Liver (tissue), 9 donors: ENCODE measurements around the gene NKAPL. TPM values are rescaled to one million over a fixed set of nuclear protein-coding genes. Genes with fewer than 3 reads are reported as not detected.

Experiments used
- DNase-seq: peaks from one replicate; pipeline ENCODE4 v3.0.0-alpha.2; 2017; ENCODE audit warnings: low spot score
- H3K27ac ChIP-seq, 2 donors: one replicate each; pipeline ENCODE4 v1.7.0; 2013; ENCODE audit warnings: inconsistent platforms in 2 of 2, low read length in 2 of 2, control low read depth in 1 of 2, low read depth in 1 of 2, mild to moderate bottlenecking in 1 of 2
- H3K27me3 ChIP-seq, 4 donors: one replicate each; pipeline versions ENCODE4 v1.6.1 to v1.7.0; 2013; ENCODE audit warnings: low read length in 3 of 4, inconsistent platforms in 1 of 4, mild to moderate bottlenecking in 1 of 4, moderate library complexity in 1 of 4; ENCODE audit not compliant: control insufficient read depth in 4 of 4, insufficient read depth in 4 of 4
- H3K36me3 ChIP-seq, 4 donors: one replicate each; pipeline versions ENCODE4 v1.6.1 to v1.7.0; 2013; ENCODE audit warnings: low read length in 3 of 4, mild to moderate bottlenecking in 3 of 4, low read depth in 1 of 4, moderate library complexity in 1 of 4; ENCODE audit not compliant: control insufficient read depth in 4 of 4, insufficient read depth in 3 of 4
- H3K4me1 ChIP-seq, 4 donors: one replicate each; pipeline versions ENCODE4 v1.6.1 to v1.7.0; 2013; ENCODE audit warnings: low read length in 3 of 4, mild to moderate bottlenecking in 3 of 4, moderate library complexity in 1 of 4; ENCODE audit not compliant: control insufficient read depth in 4 of 4, insufficient read depth in 4 of 4
- H3K4me3 ChIP-seq, 3 donors: one replicate each; pipeline versions ENCODE4 v1.6.1 to v1.7.0; 2013; ENCODE audit warnings: low read length in 3 of 3, control low read depth in 1 of 3, low read depth in 1 of 3, mild to moderate bottlenecking in 1 of 3
- H3K9ac ChIP-seq, 2 donors: one replicate each; pipeline ENCODE4 v1.7.0; 2013; ENCODE audit warnings: low read length in 2 of 2, mild to moderate bottlenecking in 2 of 2, moderate library complexity in 2 of 2, control low read depth in 1 of 2, low read depth in 1 of 2
- H3K9me3 ChIP-seq, 4 donors: one replicate each; pipeline versions ENCODE4 v1.6.1 to v1.7.0; 2013; ENCODE audit warnings: low read length in 3 of 4; ENCODE audit not compliant: control insufficient read depth in 4 of 4
- EGR1 ChIP-seq, 2 donors: IDR thresholded peaks; 2 replicates each; pipeline ENCODE4 v1.6.1; 2016 to 2018; ENCODE audit warnings: antibody characterized with exemption in 2 of 2, low read depth in 2 of 2
- FOXA1 ChIP-seq: IDR thresholded peaks from 2 replicates; pipeline ENCODE4 v1.6.1; 2016; ENCODE audit warnings: antibody characterized with exemption
- FOXA2 ChIP-seq: IDR thresholded peaks from 2 replicates; pipeline ENCODE4 v1.6.1; 2016; ENCODE audit warnings: antibody characterized with exemption
- GABPA ChIP-seq, 2 donors: IDR thresholded peaks in 1 of 2; conservative IDR thresholded peaks in 1 of 2; 2 replicates each; pipeline ENCODE4 v1.6.1; 2016; ENCODE audit warnings: antibody characterized with exemption in 2 of 2, mild to moderate bottlenecking in 1 of 2, moderate library complexity in 1 of 2
- HNF4A ChIP-seq, 2 donors: conservative IDR thresholded peaks; 2 replicates each; pipeline ENCODE4 v1.6.1; 2016; ENCODE audit warnings: antibody characterized with exemption in 2 of 2, mild to moderate bottlenecking in 2 of 2
- HNF4G ChIP-seq: IDR thresholded peaks from 2 replicates; pipeline ENCODE4 v1.6.1; 2016; ENCODE audit warnings: antibody characterized with exemption
- JUND ChIP-seq, 2 donors: IDR thresholded peaks; 2 replicates each; pipeline ENCODE4 v1.6.1; 2016; ENCODE audit warnings: antibody characterized with exemption in 2 of 2
- NR2F2 ChIP-seq: IDR thresholded peaks from 2 replicates; pipeline ENCODE4 v1.6.1; 2016; ENCODE audit warnings: antibody characterized with exemption
- RAD21 ChIP-seq, 2 donors: IDR thresholded peaks; 2 replicates each; pipeline ENCODE4 v1.6.1; 2016; ENCODE audit warnings: antibody characterized with exemption in 2 of 2, mild to moderate bottlenecking in 2 of 2
- RXRA ChIP-seq, 2 donors: IDR thresholded peaks; 2 replicates each; pipeline ENCODE4 v1.6.1; 2017 to 2018; ENCODE audit warnings: antibody characterized with exemption in 2 of 2, mild to moderate bottlenecking in 1 of 2
- SP1 ChIP-seq: IDR thresholded peaks from 2 replicates; pipeline ENCODE4 v1.6.1; 2018; ENCODE audit warnings: antibody characterized with exemption, mild to moderate bottlenecking
- TAF1 ChIP-seq: conservative IDR thresholded peaks from 2 replicates; pipeline ENCODE4 v1.6.1; 2016; ENCODE audit warnings: antibody characterized with exemption, mild to moderate bottlenecking
- YY1 ChIP-seq: IDR thresholded peaks from 2 replicates; pipeline ENCODE4 v1.6.1; 2016; ENCODE audit warnings: antibody characterized with exemption, mild to moderate bottlenecking
- WGBS: extraction: QIAGEN DNeasy Blood & Tissue Kit; methylation state at CpG from one replicate; pipeline ENCODE4 v1.1.7; 2013; 5-methylcytosine and 5-hydroxymethylcytosine counted together
- polyA plus RNA-seq, 2 donors: library from polyadenylated mRNA; stranded (reverse) in 1 of 2; unstranded in 1 of 2; fragments of 200-250 nt in 1 of 2; fragments of >200 nt in 1 of 2; fragmentation: Nextera tagmentation in 1 of 2; extraction: Ambion mirVana in 1 of 2; gene quantifications; one replicate each; pipeline versions ENCODE4 v1.2.1 to v1.2.3, GENCODE V29; 2013 to 2015
- total RNA-seq, 2 donors: library from RNA; depleted of rRNA; stranded (reverse); fragments of >200 nt; gene quantifications; one replicate each; pipeline ENCODE4 v1.2.3, GENCODE V29; 2014
- TF ChIP-seq, protein P1 (sequence below): fragments of 150-350 bp; IDR thresholded peaks from 2 replicates; pipeline ENCODE4 v1.5.1; 2017; ENCODE audit warnings: improper control_type of control experiment, low read depth, low read length; ENCODE audit not compliant: missing input control
- TF ChIP-seq, protein P2 (sequence below): IDR thresholded peaks from 2 replicates; pipeline ENCODE4 v1.6.1; 2016; ENCODE audit warnings: antibody characterized with exemption, mild to moderate bottlenecking
- TF ChIP-seq, protein P3 (sequence below): IDR thresholded peaks from 2 replicates; pipeline ENCODE4 v1.6.1; 2016; ENCODE audit warnings: antibody characterized with exemption
- TF ChIP-seq, protein P4 (sequence below): IDR thresholded peaks from 2 replicates; pipeline ENCODE4 v1.6.1; 2016; ENCODE audit warnings: antibody characterized with exemption
- TF ChIP-seq, protein P5 (sequence below): IDR thresholded peaks from 2 replicates; pipeline ENCODE4 v1.6.1; 2016; ENCODE audit warnings: antibody characterized with exemption
- donor health status: healthy.
- donor health status: healthy.
- donor health status: healthy.
- donor health status: healthy.
- donor health status: healthy.

Gene NKAPL
- total and polyA plus RNA-seq, 4 donors = 0.22 to 0.61 (median 0.57) TPM

DNA sequence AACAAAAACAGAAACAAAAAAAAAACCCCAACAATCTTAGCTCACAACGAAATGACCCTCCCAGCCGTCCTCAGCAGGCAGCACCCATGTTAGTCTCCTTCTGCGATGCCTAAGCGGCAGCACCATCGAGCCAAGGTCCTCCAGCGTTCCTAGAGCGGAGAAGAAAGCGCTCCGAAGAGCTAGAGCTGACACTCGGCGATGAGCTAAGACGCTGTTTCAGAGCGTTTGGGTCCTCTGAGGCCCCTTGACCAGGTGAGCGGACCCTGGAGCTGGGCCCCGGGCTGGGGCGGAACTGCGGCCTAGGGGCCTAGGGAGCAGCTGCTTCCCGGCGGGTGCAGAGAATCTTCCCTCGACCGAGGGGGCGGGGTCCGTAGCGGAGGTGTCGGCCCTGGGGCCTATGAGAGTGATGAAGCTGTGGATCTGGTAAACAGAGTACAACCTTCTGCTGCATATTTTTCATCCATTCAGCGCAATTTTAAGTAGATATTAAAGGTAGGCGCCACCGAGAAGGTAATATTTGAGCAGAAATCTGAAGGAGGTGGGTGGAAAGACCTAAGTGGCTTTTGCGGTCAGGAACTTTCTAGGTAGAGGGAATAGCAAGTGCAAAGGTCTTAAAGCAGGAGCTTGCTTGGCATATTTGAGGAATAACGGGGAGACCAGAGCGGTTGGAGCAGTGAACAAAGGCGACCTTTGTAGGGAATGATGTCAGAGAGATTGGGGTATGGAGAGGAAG, 8.0 kb downstream of the NKAPL start, which contains the start of gene ZSCAN26:
Gene ZSCAN26, plus strand, starts transcription at position 182 of the 733 bp plus-strand sequence. CDS start 4,777 bp downstream, outside the sequence.
- under 1% methylated on average over 32 of the region's 32 CpGs for WGBS
- H3K9me3 ChIP-seq = no peaks in the 10 kb centered on the region
- peaks cover 3 to 13% (median 10%) of the 10 kb centered on the region in 4 donors for H3K4me1 ChIP-seq
- peak; percentile 84 for DNase-seq
- peak within 1 kb of the TSS; percentile 67 to 99 (median 94) for H3K4me3 ChIP-seq
- H3K36me3 ChIP-seq = peaks cover 0 to 4% (median 0%) of the 10 kb centered on the region in 4 donors
- H3K9ac ChIP-seq = peak within 1 kb of the TSS; percentile 42 to 82
- H3K27ac ChIP-seq = peak within 1 kb of the TSS; percentile 62 to 70
- H3K27me3 ChIP-seq = no peaks in the 10 kb centered on the region
- TF ChIP-seq GABPA (IDR thresholded peaks at IDR 0.05 in 1 of 2, conservative IDR thresholded peaks at IDR 0.05 in 1 of 2) = peak; percentile 46 to 79
- TF ChIP-seq FOXA1 = no peak
- TF ChIP-seq RXRA (IDR thresholded peaks at IDR 0.05) = peak in 1 of 2 donors; percentile 6
- no peak for TF ChIP-seq HNF4G
- TF ChIP-seq, protein P1, sequence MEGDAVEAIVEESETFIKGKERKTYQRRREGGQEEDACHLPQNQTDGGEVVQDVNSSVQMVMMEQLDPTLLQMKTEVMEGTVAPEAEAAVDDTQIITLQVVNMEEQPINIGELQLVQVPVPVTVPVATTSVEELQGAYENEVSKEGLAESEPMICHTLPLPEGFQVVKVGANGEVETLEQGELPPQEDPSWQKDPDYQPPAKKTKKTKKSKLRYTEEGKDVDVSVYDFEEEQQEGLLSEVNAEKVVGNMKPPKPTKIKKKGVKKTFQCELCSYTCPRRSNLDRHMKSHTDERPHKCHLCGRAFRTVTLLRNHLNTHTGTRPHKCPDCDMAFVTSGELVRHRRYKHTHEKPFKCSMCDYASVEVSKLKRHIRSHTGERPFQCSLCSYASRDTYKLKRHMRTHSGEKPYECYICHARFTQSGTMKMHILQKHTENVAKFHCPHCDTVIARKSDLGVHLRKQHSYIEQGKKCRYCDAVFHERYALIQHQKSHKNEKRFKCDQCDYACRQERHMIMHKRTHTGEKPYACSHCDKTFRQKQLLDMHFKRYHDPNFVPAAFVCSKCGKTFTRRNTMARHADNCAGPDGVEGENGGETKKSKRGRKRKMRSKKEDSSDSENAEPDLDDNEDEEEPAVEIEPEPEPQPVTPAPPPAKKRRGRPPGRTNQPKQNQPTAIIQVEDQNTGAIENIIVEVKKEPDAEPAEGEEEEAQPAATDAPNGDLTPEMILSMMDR = no peak
- TF ChIP-seq RAD21 (IDR thresholded peaks at IDR 0.05) = peak; percentile 46 to 49
- no peak for TF ChIP-seq FOXA2
- peak; percentile 53 for TF ChIP-seq TAF1
- TF ChIP-seq, protein P2, sequence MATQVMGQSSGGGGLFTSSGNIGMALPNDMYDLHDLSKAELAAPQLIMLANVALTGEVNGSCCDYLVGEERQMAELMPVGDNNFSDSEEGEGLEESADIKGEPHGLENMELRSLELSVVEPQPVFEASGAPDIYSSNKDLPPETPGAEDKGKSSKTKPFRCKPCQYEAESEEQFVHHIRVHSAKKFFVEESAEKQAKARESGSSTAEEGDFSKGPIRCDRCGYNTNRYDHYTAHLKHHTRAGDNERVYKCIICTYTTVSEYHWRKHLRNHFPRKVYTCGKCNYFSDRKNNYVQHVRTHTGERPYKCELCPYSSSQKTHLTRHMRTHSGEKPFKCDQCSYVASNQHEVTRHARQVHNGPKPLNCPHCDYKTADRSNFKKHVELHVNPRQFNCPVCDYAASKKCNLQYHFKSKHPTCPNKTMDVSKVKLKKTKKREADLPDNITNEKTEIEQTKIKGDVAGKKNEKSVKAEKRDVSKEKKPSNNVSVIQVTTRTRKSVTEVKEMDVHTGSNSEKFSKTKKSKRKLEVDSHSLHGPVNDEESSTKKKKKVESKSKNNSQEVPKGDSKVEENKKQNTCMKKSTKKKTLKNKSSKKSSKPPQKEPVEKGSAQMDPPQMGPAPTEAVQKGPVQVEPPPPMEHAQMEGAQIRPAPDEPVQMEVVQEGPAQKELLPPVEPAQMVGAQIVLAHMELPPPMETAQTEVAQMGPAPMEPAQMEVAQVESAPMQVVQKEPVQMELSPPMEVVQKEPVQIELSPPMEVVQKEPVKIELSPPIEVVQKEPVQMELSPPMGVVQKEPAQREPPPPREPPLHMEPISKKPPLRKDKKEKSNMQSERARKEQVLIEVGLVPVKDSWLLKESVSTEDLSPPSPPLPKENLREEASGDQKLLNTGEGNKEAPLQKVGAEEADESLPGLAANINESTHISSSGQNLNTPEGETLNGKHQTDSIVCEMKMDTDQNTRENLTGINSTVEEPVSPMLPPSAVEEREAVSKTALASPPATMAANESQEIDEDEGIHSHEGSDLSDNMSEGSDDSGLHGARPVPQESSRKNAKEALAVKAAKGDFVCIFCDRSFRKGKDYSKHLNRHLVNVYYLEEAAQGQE = peak; percentile 17
- TF ChIP-seq, protein P3, sequence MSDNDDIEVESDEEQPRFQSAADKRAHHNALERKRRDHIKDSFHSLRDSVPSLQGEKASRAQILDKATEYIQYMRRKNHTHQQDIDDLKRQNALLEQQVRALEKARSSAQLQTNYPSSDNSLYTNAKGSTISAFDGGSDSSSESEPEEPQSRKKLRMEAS = no peak
- peak; percentile 24 to 55 for TF ChIP-seq HNF4A (conservative IDR thresholded peaks at IDR 0.05)
- TF ChIP-seq, protein P4, sequence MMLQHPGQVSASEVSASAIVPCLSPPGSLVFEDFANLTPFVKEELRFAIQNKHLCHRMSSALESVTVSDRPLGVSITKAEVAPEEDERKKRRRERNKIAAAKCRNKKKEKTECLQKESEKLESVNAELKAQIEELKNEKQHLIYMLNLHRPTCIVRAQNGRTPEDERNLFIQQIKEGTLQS = no peak
- TF ChIP-seq NR2F2 = no peak
- TF ChIP-seq YY1 = peak; percentile 96
- TF ChIP-seq SP1 = peak; percentile 12
- TF ChIP-seq JUND (IDR thresholded peaks at IDR 0.05) = peak in 1 of 2 donors; percentile 25
- no peak for TF ChIP-seq EGR1 (IDR thresholded peaks at IDR 0.05; ENCODE audit: low read depth in 2 of 2)
- TF ChIP-seq, protein P5, sequence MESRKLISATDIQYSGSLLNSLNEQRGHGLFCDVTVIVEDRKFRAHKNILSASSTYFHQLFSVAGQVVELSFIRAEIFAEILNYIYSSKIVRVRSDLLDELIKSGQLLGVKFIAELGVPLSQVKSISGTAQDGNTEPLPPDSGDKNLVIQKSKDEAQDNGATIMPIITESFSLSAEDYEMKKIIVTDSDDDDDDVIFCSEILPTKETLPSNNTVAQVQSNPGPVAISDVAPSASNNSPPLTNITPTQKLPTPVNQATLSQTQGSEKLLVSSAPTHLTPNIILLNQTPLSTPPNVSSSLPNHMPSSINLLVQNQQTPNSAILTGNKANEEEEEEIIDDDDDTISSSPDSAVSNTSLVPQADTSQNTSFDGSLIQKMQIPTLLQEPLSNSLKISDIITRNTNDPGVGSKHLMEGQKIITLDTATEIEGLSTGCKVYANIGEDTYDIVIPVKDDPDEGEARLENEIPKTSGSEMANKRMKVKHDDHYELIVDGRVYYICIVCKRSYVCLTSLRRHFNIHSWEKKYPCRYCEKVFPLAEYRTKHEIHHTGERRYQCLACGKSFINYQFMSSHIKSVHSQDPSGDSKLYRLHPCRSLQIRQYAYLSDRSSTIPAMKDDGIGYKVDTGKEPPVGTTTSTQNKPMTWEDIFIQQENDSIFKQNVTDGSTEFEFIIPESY = peak; percentile 41
